ENCODE results near the gene GCAT. TPM values are rescaled to one million over a fixed set of nuclear protein-coding genes. Genes with fewer than 3 reads are reported as not detected.

Gene GCAT
- polyA plus RNA-seq, 1 of the 3 experiments (the other 2 are of a cell fraction), result 24.2 TPM

- Histone ChIP-seq H3K4me3 (ENCODE audit: low read depth in 2 of 2, low read length in 1 of 2) (peak overlapping the region; percentile 70), H3K36me3 (replicated peaks in 1 of 2; ENCODE audit: control insufficient read depth in 1 of 2, insufficient read depth in 2 of 2, low read length in 1 of 2) (no peaks in the 10 kb centered on the region), H3K9me3 (no peaks in the 10 kb centered on the region), H4K20me1 (ENCODE audit: insufficient read depth) (no peaks in the 10 kb centered on the region; the same call in 1 of the 2 replicates), H3K9me2 (no peaks in the 10 kb centered on the region), H2AFZ (ENCODE audit: low read depth) (no peak overlapping the region; the same call in 1 of the 2 replicates), H3K9ac (peak overlapping the region; percentile 65), H3K27ac (ENCODE audit: low read depth in 2 of 2, low read length in 1 of 2) (peak overlapping the region in 1 of 2 experiments; percentile 86; a peak in 1 of 4 replicates), H3K4me1 (ENCODE audit: control insufficient read depth in 1 of 2, insufficient read depth in 2 of 2, low read depth in 1 of 2, low read length in 1 of 2) (peaks cover 0 to 35% of the 10 kb centered on the region in 2 experiments; a peak in 2 of 4 replicates), H3K79me2 (ENCODE audit: insufficient read depth) (peaks cover 22% of the 10 kb centered on the region), H3K4me2 (peak overlapping the region; percentile 98; the same call in 1 of the 2 replicates), H3F3A (replicated peaks; ENCODE audit: insufficient read depth) (peaks cover 17% of the 10 kb centered on the region), H3K27me3 (ENCODE audit: insufficient read depth) (no peaks in the 10 kb centered on the region)
- peak; percentile 73 for DNase-seq
- ChIA-PET POLR2A (interaction anchor here (1.1 to 1.5 kb wide), 6 partner anchors 10 to 196 kb away, joined by 3 to 9 read pairs (median 4); partner anchors contain the start of genes ANKRD54 and GGA1), CTCF (interaction anchor here (0.8 to 2.0 kb wide), 5 partner anchors 13 to 197 kb away, joined by 3 to 7 read pairs (median 4); no protein-coding TSS in a partner anchor)
- no peak for TF ChIP-seq YY1 (IDR thresholded peaks at IDR 0.05; ENCODE audit: low read depth)
- TF ChIP-seq, protein P1, sequence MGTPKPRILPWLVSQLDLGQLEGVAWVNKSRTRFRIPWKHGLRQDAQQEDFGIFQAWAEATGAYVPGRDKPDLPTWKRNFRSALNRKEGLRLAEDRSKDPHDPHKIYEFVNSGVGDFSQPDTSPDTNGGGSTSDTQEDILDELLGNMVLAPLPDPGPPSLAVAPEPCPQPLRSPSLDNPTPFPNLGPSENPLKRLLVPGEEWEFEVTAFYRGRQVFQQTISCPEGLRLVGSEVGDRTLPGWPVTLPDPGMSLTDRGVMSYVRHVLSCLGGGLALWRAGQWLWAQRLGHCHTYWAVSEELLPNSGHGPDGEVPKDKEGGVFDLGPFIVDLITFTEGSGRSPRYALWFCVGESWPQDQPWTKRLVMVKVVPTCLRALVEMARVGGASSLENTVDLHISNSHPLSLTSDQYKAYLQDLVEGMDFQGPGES (IDR thresholded peaks at IDR 0.05; ENCODE audit: low read depth, low read length), result no peak
- TF ChIP-seq, protein P2, sequence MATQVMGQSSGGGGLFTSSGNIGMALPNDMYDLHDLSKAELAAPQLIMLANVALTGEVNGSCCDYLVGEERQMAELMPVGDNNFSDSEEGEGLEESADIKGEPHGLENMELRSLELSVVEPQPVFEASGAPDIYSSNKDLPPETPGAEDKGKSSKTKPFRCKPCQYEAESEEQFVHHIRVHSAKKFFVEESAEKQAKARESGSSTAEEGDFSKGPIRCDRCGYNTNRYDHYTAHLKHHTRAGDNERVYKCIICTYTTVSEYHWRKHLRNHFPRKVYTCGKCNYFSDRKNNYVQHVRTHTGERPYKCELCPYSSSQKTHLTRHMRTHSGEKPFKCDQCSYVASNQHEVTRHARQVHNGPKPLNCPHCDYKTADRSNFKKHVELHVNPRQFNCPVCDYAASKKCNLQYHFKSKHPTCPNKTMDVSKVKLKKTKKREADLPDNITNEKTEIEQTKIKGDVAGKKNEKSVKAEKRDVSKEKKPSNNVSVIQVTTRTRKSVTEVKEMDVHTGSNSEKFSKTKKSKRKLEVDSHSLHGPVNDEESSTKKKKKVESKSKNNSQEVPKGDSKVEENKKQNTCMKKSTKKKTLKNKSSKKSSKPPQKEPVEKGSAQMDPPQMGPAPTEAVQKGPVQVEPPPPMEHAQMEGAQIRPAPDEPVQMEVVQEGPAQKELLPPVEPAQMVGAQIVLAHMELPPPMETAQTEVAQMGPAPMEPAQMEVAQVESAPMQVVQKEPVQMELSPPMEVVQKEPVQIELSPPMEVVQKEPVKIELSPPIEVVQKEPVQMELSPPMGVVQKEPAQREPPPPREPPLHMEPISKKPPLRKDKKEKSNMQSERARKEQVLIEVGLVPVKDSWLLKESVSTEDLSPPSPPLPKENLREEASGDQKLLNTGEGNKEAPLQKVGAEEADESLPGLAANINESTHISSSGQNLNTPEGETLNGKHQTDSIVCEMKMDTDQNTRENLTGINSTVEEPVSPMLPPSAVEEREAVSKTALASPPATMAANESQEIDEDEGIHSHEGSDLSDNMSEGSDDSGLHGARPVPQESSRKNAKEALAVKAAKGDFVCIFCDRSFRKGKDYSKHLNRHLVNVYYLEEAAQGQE (IDR thresholded peaks at IDR 0.05; ENCODE audit: low read depth, low read length), result no peak
- no peak for TF ChIP-seq POLR2AphosphoS5 (IDR thresholded peaks at IDR 0.05; ENCODE audit: low read depth, low read length)
- no peak for TF ChIP-seq GATA2 (CRISPR knock-in tag; IDR thresholded peaks at IDR 0.05)
- no peak for TF ChIP-seq TCF12 (IDR thresholded peaks at IDR 0.05)
- no peak for TF ChIP-seq SIN3A (IDR thresholded peaks at IDR 0.05; ENCODE audit: borderline replicate concordance, low read depth, low read length)
- TF ChIP-seq USF1 (IDR thresholded peaks at IDR 0.05; ENCODE audit: borderline replicate concordance, low read depth), result no peak
- no peak for TF ChIP-seq GABPA (IDR thresholded peaks at IDR 0.05; ENCODE audit: low read depth)
- no peak for TF ChIP-seq TEAD4 (IDR thresholded peaks at IDR 0.05; ENCODE audit: borderline replicate concordance, insufficient read depth)
- no peak for TF ChIP-seq NFIC (IDR thresholded peaks at IDR 0.05; ENCODE audit: borderline replicate concordance)
- WGBS (ENCODE audit: low lambda C conversion rate), result 18% methylated on average over 16 of the region's 29 CpGs
Measured at GRCh38 chr22:37804352-37804880, 3.3 kb upstream of the GCAT start.
